Spleen (tissue), 11 donors: ENCODE data around the gene ITIH6. TPM values are rescaled to one million over a fixed set of nuclear protein-coding genes. Genes with fewer than 3 reads are reported as not detected.
"Not testable (repeated sequence)": the region's sequence is repeated elsewhere in the genome, so short reads cannot be mapped to it uniquely, and the experiment has no call there.

Source experiments
- DNase-seq: peaks from one replicate; pipeline ENCODE4 v3.0.0-alpha.2; 2020
- H3K27ac ChIP-seq, 8 donors: fragments of 200-600 bp; sonication (generic) in 7 of 8; 1 replicate in 4 of 8; 2 replicates in 4 of 8; pipeline versions ENCODE4 v1.5.0 to v1.8.0; 2016 to 2021; ENCODE audit warnings: inconsistent platforms in 4 of 8, mild to moderate bottlenecking in 4 of 8, moderate library complexity in 1 of 8
- H3K27me3 ChIP-seq, 7 donors: fragments of 200-600 bp; sonication (generic) in 6 of 7; replicated peaks in 1 of 7; 1 replicate in 4 of 7; 2 replicates in 3 of 7; pipeline versions ENCODE4 v1.5.0 to v1.8.0; 2016 to 2021; ENCODE audit warnings: inconsistent platforms in 3 of 7, mild to moderate bottlenecking in 1 of 7
- H3K36me3 ChIP-seq, 6 donors: fragments of 200-600 bp; sonication (generic) in 5 of 6; 1 replicate in 4 of 6; 2 replicates in 2 of 6; pipeline versions ENCODE4 v1.5.0 to v1.8.0; 2016 to 2021; ENCODE audit warnings: inconsistent platforms in 2 of 6
- H3K4me1 ChIP-seq, 6 donors: fragments of 200-600 bp; sonication (generic) in 5 of 6; 1 replicate in 3 of 6; 2 replicates in 3 of 6; pipeline versions ENCODE4 v1.5.0 to v1.8.0; 2016 to 2021; ENCODE audit warnings: inconsistent platforms in 3 of 6
- H3K4me3 ChIP-seq, 8 donors: fragments of 200-600 bp; sonication (generic) in 7 of 8; 1 replicate in 4 of 8; 2 replicates in 4 of 8; pipeline versions ENCODE4 v1.5.0 to v1.8.0; 2016 to 2021; ENCODE audit warnings: inconsistent platforms in 4 of 8, mild to moderate bottlenecking in 4 of 8, moderate library complexity in 2 of 8
- H3K9me3 ChIP-seq, 8 donors: fragments of 200-600 bp; sonication (generic) in 7 of 8; 1 replicate in 4 of 8; 2 replicates in 4 of 8; pipeline versions ENCODE4 v1.5.0 to v1.8.0; 2016 to 2021; ENCODE audit warnings: inconsistent platforms in 4 of 8
- CTCF ChIP-seq, 11 experiments: fragments of 200-600 bp in 7 of 11; fragments of 450-650 bp in 4 of 11; sonication (generic) in 4 of 11; IDR thresholded peaks in 8 of 11; conservative IDR thresholded peaks in 3 of 11; 1 replicate in 7 of 11; 2 replicates in 4 of 11; pipeline versions ENCODE4 v1.4.0 to v1.8.0; 2016 to 2021; ENCODE audit warnings: antibody characterized with exemption in 11 of 11, inconsistent platforms in 4 of 11, mild to moderate bottlenecking in 1 of 11
- POLR2A ChIP-seq, 3 donors: fragments of 450-650 bp; IDR thresholded peaks; one replicate each; pipeline ENCODE4 v1.5.1; 2017; ENCODE audit warnings: antibody characterized with exemption in 3 of 3, mild to moderate bottlenecking in 1 of 3
- POLR2AphosphoS5 ChIP-seq, 3 donors: sonication (generic); formaldehyde crosslinking; IDR thresholded peaks; one replicate each; pipeline ENCODE4 v1.5.1; 2017; ENCODE audit warnings: antibody characterized with exemption in 3 of 3
- WGBS, 5 donors: extraction: QIAGEN DNeasy Blood & Tissue Kit in 3 of 5; methylation state at CpG; one replicate each; pipeline versions ENCODE4 v1.1.5 to v1.1.7; 2013 to 2018; 5-methylcytosine and 5-hydroxymethylcytosine counted together
- intact Hi-C: fragments of 100-400 bp; cut with DNase I; formaldehyde crosslinking; loops from one replicate; pipeline ENCODE4 v1.15.0; 2023; ENCODE audit warnings: low total_unique reads
- polyA plus RNA-seq, 3 donors: library from polyadenylated mRNA; stranded (reverse); fragments of 200-250 nt; gene quantifications; one replicate each; pipeline ENCODE4 v1.2.1, GENCODE V29; 2013
- total RNA-seq, 7 donors: library from RNA; depleted of rRNA in 3 of 7; stranded (reverse); fragments of >200 nt in 3 of 7; fragmentation: NEBNext Ultra II Directional in 4 of 7; extraction: Animal tissue kit (Norgen Biotek cat#: 25700) in 4 of 7; gene quantifications; one replicate each; pipeline versions ENCODE4 v1.1.0 to v1.2.1, GENCODE V29; 2016 to 2021
- donor health status: healthy with polysubstance abuse.
- donor health status: DM: no; HTN: no; CAD: no; lungs with moderate emphysema.
- donor health status: DM: no; HTN: no; CAD: no.
- donor health status: Bipolar disorder and iron deficiency.
- donor health status: healthy.
- donor health status: DM: no; HTN: no; CAD: no.
- donor health status: DM: yes; HTN: yes; CAD: no.

The ITIH6 gene
- total and polyA plus RNA-seq, 10 donors: not detected

- no peaks in the 10 kb centered on the region for H3K36me3 ChIP-seq
- no peaks in the 10 kb centered on the region for H3K9me3 ChIP-seq
- TF ChIP-seq CTCF (IDR thresholded peaks at IDR 0.05 in 8 of 11, conservative IDR thresholded peaks at IDR 0.05 in 3 of 11) (no peak), POLR2A (IDR thresholded peaks at IDR 0.05) (no peak), POLR2AphosphoS5 (IDR thresholded peaks at IDR 0.05) (no peak)
- H3K27ac ChIP-seq: no peak overlapping the region
- H3K4me1 ChIP-seq: no peaks in the 10 kb centered on the region
- DNase-seq: no peak
- intact Hi-C loops: no loop called here
- H3K4me3 ChIP-seq: no peak overlapping the region
- WGBS, 5 donors: 73 to 92% (median 79%) methylated on average over 2 of the region's 2 CpGs
- H3K27me3 ChIP-seq: no peaks in the 10 kb centered on the region
Measured at GRCh38 chrX:54799046-54799445, 991 bp upstream of the ITIH6 start.

GRCh38 chrX:54794795-54795194, 3.3 kb downstream of the ITIH6 start:
- peaks cover 0 to 6% (median 0%) of the 10 kb centered on the region in 7 donors for H3K27me3 ChIP-seq
- WGBS, 5 donors: 61 to 93% (median 86%) methylated on average over 4 of the region's 4 CpGs
- no peaks in the 10 kb centered on the region for H3K4me1 ChIP-seq
- TF ChIP-seq POLR2AphosphoS5 (IDR thresholded peaks at IDR 0.05) (no peak), CTCF (IDR thresholded peaks at IDR 0.05 in 8 of 11, conservative IDR thresholded peaks at IDR 0.05 in 3 of 11) (no peak), POLR2A (IDR thresholded peaks at IDR 0.05) (no peak)
- no peak overlapping the region for H3K4me3 ChIP-seq
- H3K9me3 ChIP-seq: no peaks in the 10 kb centered on the region
- no peak overlapping the region for H3K27ac ChIP-seq
- no peak for DNase-seq
- no peaks in the 10 kb centered on the region for H3K36me3 ChIP-seq
- intact Hi-C loops: no loop called here

- no peaks in the 10 kb centered on the region for H3K9me3 ChIP-seq
- 13 to 27% (median 21%) methylated on average over 1 of the region's 1 CpG for WGBS, 5 donors
- TF ChIP-seq CTCF (IDR thresholded peaks at IDR 0.05 in 8 of 11, conservative IDR thresholded peaks at IDR 0.05 in 3 of 11): no peak
- no peak for TF ChIP-seq POLR2A (IDR thresholded peaks at IDR 0.05)
- no peak for TF ChIP-seq POLR2AphosphoS5 (IDR thresholded peaks at IDR 0.05)
- H3K36me3 ChIP-seq: no peaks in the 10 kb centered on the region
- peaks cover 0 to 6% (median 0%) of the 10 kb centered on the region in 7 donors for H3K27me3 ChIP-seq
- intact Hi-C loops: no loop called here
- no peak for DNase-seq
- no peak overlapping the region for H3K4me3 ChIP-seq
- no peaks in the 10 kb centered on the region for H3K4me1 ChIP-seq
- H3K27ac ChIP-seq: no peak overlapping the region
Measured at GRCh38 chrX:54794028-54794427, 4.0 kb downstream of the ITIH6 start.

GRCh38 chrX:54789405-54789804, 8.7 kb downstream of the ITIH6 start:
- H3K4me1 ChIP-seq, H3K36me3 ChIP-seq, H3K4me3 ChIP-seq, H3K27me3 ChIP-seq, H3K27ac ChIP-seq, intact Hi-C loops, H3K9me3 ChIP-seq, DNase-seq: not testable (repeated sequence)
- WGBS, 5 donors: 37 to 56% (median 50%) methylated on average over 3 to 5 of the region's 5 CpGs

GRCh38 chrX:54788446-54788845, 9.6 kb downstream of the ITIH6 start:
- no peak overlapping the region for H3K27ac ChIP-seq
- TF ChIP-seq POLR2AphosphoS5 (IDR thresholded peaks at IDR 0.05) (no peak), POLR2A (IDR thresholded peaks at IDR 0.05) (no peak), CTCF (IDR thresholded peaks at IDR 0.05 in 8 of 11, conservative IDR thresholded peaks at IDR 0.05 in 3 of 11) (no peak)
- H3K9me3 ChIP-seq: no peaks in the 10 kb centered on the region
- H3K36me3 ChIP-seq: no peaks in the 10 kb centered on the region
- intact Hi-C loops: no loop called here
- peaks cover 0 to 6% (median 0%) of the 10 kb centered on the region in 7 donors for H3K27me3 ChIP-seq
- 78 to 95% (median 91%) methylated on average over 7 to 9 of the region's 9 CpGs for WGBS, 5 donors
- H3K4me1 ChIP-seq: no peaks in the 10 kb centered on the region
- no peak for DNase-seq
- no peak overlapping the region for H3K4me3 ChIP-seq
